Panc1 (cell line): ENCODE measurements around the gene SH3D19. TPM values are rescaled to one million over a fixed set of nuclear protein-coding genes. Genes with fewer than 3 reads are reported as not detected.

ENCODE experiments used
- ATAC-seq: fragments of 200-7000 bp; cut with Tn5 transposase; 2 replicates; pipeline ENCODE4 v1.9.1; 2020; ENCODE audit warnings: mild to moderate bottlenecking, moderate library complexity
- BruUV-seq: library from RNA; stranded (reverse); fragments of 400-500 nt; replicated peaks from 2 replicates; lab custom pipeline; 2021; lab: Mats Ljungman, UMichigan
- CTCF ChIA-PET: fragments of 300-600 bp; sonication (Branson Sonifier 250); formaldehyde crosslinking; loops from one replicate; lab custom pipeline; 2022; ENCODE audit warnings: antibody characterized with exemption; lab: Charles Lee
- POLR2A ChIA-PET: fragments of 300-600 bp; sonication (Branson Sonifier 250); formaldehyde crosslinking; loops from one replicate; lab custom pipeline; 2022; ENCODE audit warnings: antibody characterized with exemption; lab: Charles Lee
- DNase-seq: peaks from one replicate; pipeline ENCODE4 v3.0.0-alpha.2; 2010; ENCODE audit warnings: low read depth, low spot score
- H3K27ac ChIP-seq: 2 replicates; pipeline ENCODE4 v1.5.1; 2011; ENCODE audit warnings: mild to moderate bottlenecking, low read length, inconsistent platforms
- H3K27me3 ChIP-seq: fragments of 200-500 bp; sonication (Bioruptor generic); 2 replicates; pipeline ENCODE4 v1.6.0; 2014; ENCODE audit warnings: low read length, inconsistent platforms; ENCODE audit not compliant: control insufficient read depth, insufficient read depth
- H3K36me3 ChIP-seq: fragments of 200-500 bp; sonication (Bioruptor generic); 2 replicates; pipeline ENCODE4 v1.5.1; 2014; ENCODE audit warnings: inconsistent platforms, mild to moderate bottlenecking, low read length, moderate library complexity; ENCODE audit not compliant: control insufficient read depth, insufficient read depth
- H3K4me1 ChIP-seq: 2 replicates; pipeline ENCODE4 v1.5.1; 2011; ENCODE audit warnings: inconsistent platforms, mild to moderate bottlenecking, low read length, moderate library complexity; ENCODE audit not compliant: control insufficient read depth, insufficient read depth
- H3K4me3 ChIP-seq, 2 experiments: 2 replicates each; pipeline ENCODE4 v1.5.1; 2011 to 2012; ENCODE audit warnings: low read depth in 2 of 2, low read length in 2 of 2, mild to moderate bottlenecking in 2 of 2, inconsistent platforms in 1 of 2, moderate library complexity in 1 of 2
- H3K9me3 ChIP-seq: fragments of 200-500 bp; sonication (Bioruptor generic); 2 replicates; pipeline ENCODE4 v1.5.1; 2014; ENCODE audit warnings: low read depth, mild to moderate bottlenecking, inconsistent platforms, low read length, moderate library complexity; ENCODE audit not compliant: control insufficient read depth, insufficient read depth
- CTCF ChIP-seq: fragments of 450-650 bp; IDR thresholded peaks from 2 replicates; pipeline ENCODE4 v1.5.1; 2017; ENCODE audit warnings: mild to moderate bottlenecking
- POLR2AphosphoS5 ChIP-seq: IDR thresholded peaks from 2 replicates; pipeline ENCODE4 v1.6.1; 2012; ENCODE audit warnings: mild to moderate bottlenecking, low read depth, low read length, moderate library complexity
- REST ChIP-seq, 2 experiments: IDR thresholded peaks; 2 replicates each; pipeline ENCODE4 v1.6.1; 2011 to 2012; ENCODE audit warnings: low read depth in 2 of 2, control low read depth in 1 of 2, low read length in 1 of 2, mild to moderate bottlenecking in 1 of 2, moderate library complexity in 1 of 2; ENCODE audit not compliant: insufficient read depth in 1 of 2
- SIN3A ChIP-seq: IDR thresholded peaks from 2 replicates; pipeline ENCODE4 v1.6.1; 2012; ENCODE audit warnings: low read depth, mild to moderate bottlenecking, low read length, moderate library complexity, borderline replicate concordance; ENCODE audit not compliant: insufficient read depth
- TCF7L2 ChIP-seq: IDR thresholded peaks from 2 replicates; pipeline ENCODE4 v1.6.1; 2011; ENCODE audit warnings: mild to moderate bottlenecking, low read depth, low read length, inconsistent platforms
- in situ Hi-C: cut with HindIII; loops from 2 replicates; pipeline ENCODE4 v1.10.0; 2016; ENCODE audit warnings: low sequenced_read_pairs, low pct_unique_long_range_greater_than_20kb
- intact Hi-C: fragments of 100-400 bp; cut with micrococcal nuclease; formaldehyde crosslinking; loops from one replicate; pipeline ENCODE4 v1.10.0; 2022; ENCODE audit not compliant: unreplicated experiment
- total RNA-seq: library from RNA; stranded (reverse); gene quantifications from one replicate; pipeline ENCODE4 v1.2.1, GENCODE V29; 2021; ENCODE audit not compliant: unreplicated experiment

The SH3D19 gene
- total RNA-seq, 1 experiment from 2014 or later, result 19.8 TPM

GRCh38 chr4:151143811-151144210, 181.6 kb downstream of the SH3D19 start:
- no peak for ATAC-seq

GRCh38 chr4:151143162-151143561, 182.2 kb downstream of the SH3D19 start:
- no TSS peak for BruUV-seq
- ATAC-seq (no peak), DNase-seq (no peak)
- TF ChIP-seq REST (IDR thresholded peaks at IDR 0.05; ENCODE audit: insufficient read depth in 1 of 2, low read depth in 2 of 2, low read length in 1 of 2), result no peak
- Histone ChIP-seq H3K27ac (no peak overlapping the region), H3K27me3 (no peaks in the 10 kb centered on the region), H3K4me3 (no peak overlapping the region), H3K36me3 (no peaks in the 10 kb centered on the region; the same call in none of the 2 replicates), H3K9me3 (no peaks in the 10 kb centered on the region), H3K4me1 (no peaks in the 10 kb centered on the region)
- POLR2A ChIA-PET, result interaction anchor here (0.6 kb wide), 1 partner anchor 31 kb away, joined by 6 read pairs; no protein-coding TSS in a partner anchor
- intact Hi-C loops, result no loop called here
- CTCF ChIA-PET, result interaction anchor here (0.5 to 0.7 kb wide), 2 partner anchors 103 to 461 kb away, joined by 3 read pairs; no protein-coding TSS in a partner anchor
- in situ Hi-C loops, result no loop called here

More at GRCh38 chr4:151143811-151144210, 181.6 kb downstream of the SH3D19 start:
- Histone ChIP-seq H3K9me3 (no peaks in the 10 kb centered on the region), H3K4me1 (no peaks in the 10 kb centered on the region), H3K4me3 (no peak overlapping the region), H3K27ac (no peak overlapping the region), H3K27me3 (no peaks in the 10 kb centered on the region), H3K36me3 (no peaks in the 10 kb centered on the region; the same call in none of the 2 replicates)
- ChIA-PET POLR2A (no interaction called here), CTCF (no interaction called here)
- intact Hi-C loops, result no loop called here
- in situ Hi-C loops, result no loop called here
- DNase-seq, result no peak
- TF ChIP-seq POLR2AphosphoS5 (no peak), REST (IDR thresholded peaks at IDR 0.05; ENCODE audit: insufficient read depth in 1 of 2, low read depth in 2 of 2, low read length in 1 of 2) (no peak), TCF7L2 (no peak), CTCF (no peak), SIN3A (no peak)
- no TSS peak for BruUV-seq
